Neuronal stem cell (in vitro differentiated cells): ENCODE measurements around the gene DGKG.

Experiments used
- DNase-seq: peaks from one replicate; pipeline ENCODE4 v3.0.0-alpha.2; 2013; ENCODE audit warnings: low spot score
- H2AFZ ChIP-seq: one replicate; pipeline ENCODE4 v1.6.1; 2013; ENCODE audit warnings: mild to moderate bottlenecking, low read length, inconsistent platforms
- H2AK5ac ChIP-seq: 2 replicates; pipeline ENCODE4 v1.6.1; 2013; ENCODE audit warnings: low read depth, mild to moderate bottlenecking, inconsistent platforms, low read length, moderate library complexity, mixed read lengths
- H2BK120ac ChIP-seq: 2 replicates; pipeline ENCODE4 v1.6.1; 2013; ENCODE audit warnings: low read depth, mild to moderate bottlenecking, inconsistent platforms, low read length, moderate library complexity, mixed read lengths
- H2BK12ac ChIP-seq: one replicate; pipeline ENCODE4 v1.6.1; 2013; ENCODE audit warnings: low read length, inconsistent platforms
- H2BK15ac ChIP-seq: 2 replicates; pipeline ENCODE4 v1.6.1; 2013; ENCODE audit warnings: mild to moderate bottlenecking, low read length, inconsistent platforms, mixed read lengths
- H2BK5ac ChIP-seq: one replicate; pipeline ENCODE4 v1.6.1; 2013; ENCODE audit warnings: inconsistent platforms, mild to moderate bottlenecking, low read length, moderate library complexity
- H3K14ac ChIP-seq: one replicate; pipeline ENCODE4 v1.6.1; 2013; ENCODE audit warnings: low read length, inconsistent platforms
- H3K18ac ChIP-seq: 2 replicates; pipeline ENCODE4 v1.6.1; 2013; ENCODE audit warnings: low read length, inconsistent platforms
- H3K23ac ChIP-seq: 2 replicates; pipeline ENCODE4 v1.6.1; 2013; ENCODE audit warnings: low read depth, mild to moderate bottlenecking, mixed read lengths, low read length, inconsistent platforms; ENCODE audit not compliant: poor library complexity
- H3K27ac ChIP-seq: replicated peaks from 3 replicates; pipeline ENCODE4 v1.5.1; 2013; ENCODE audit warnings: low read length, inconsistent platforms
- H3K27me3 ChIP-seq, 3 experiments: 2 replicates each; pipeline ENCODE4 v1.6.1; 2013; ENCODE audit warnings: low read length in 3 of 3, mild to moderate bottlenecking in 2 of 3, inconsistent platforms in 1 of 3, low read depth in 1 of 3, mixed read lengths in 1 of 3, moderate library complexity in 1 of 3; ENCODE audit not compliant: control insufficient read depth in 3 of 3, insufficient read depth in 3 of 3
- H3K36me3 ChIP-seq, 2 donors: replicated peaks in 1 of 2; 2 replicates each; pipeline ENCODE4 v1.6.1; 2013; ENCODE audit warnings: low read length in 2 of 2; ENCODE audit not compliant: control insufficient read depth in 2 of 2, insufficient read depth in 2 of 2
- H3K4ac ChIP-seq: 2 replicates; pipeline ENCODE4 v1.6.1; 2013; ENCODE audit warnings: inconsistent platforms, mild to moderate bottlenecking, low read length, moderate library complexity
- H3K4me1 ChIP-seq, 2 donors: 1 replicate in 1 of 2; 2 replicates in 1 of 2; pipeline ENCODE4 v1.6.1; 2013; ENCODE audit warnings: low read length in 2 of 2, low read depth in 1 of 2; ENCODE audit not compliant: control insufficient read depth in 2 of 2, insufficient read depth in 1 of 2
- H3K4me2 ChIP-seq: one replicate; pipeline ENCODE4 v1.6.1; 2013; ENCODE audit warnings: mild to moderate bottlenecking, low read length, inconsistent platforms; ENCODE audit not compliant: insufficient read depth, poor library complexity, severe bottlenecking
- H3K4me3 ChIP-seq, 2 donors: 2 replicates each; pipeline ENCODE4 v1.5.1; 2013; ENCODE audit warnings: low read length in 2 of 2, mild to moderate bottlenecking in 2 of 2, inconsistent platforms in 1 of 2, moderate library complexity in 1 of 2
- H3K79me1 ChIP-seq: one replicate; pipeline ENCODE4 v1.6.1; 2013; ENCODE audit warnings: low read depth, mild to moderate bottlenecking, inconsistent platforms, low read length, moderate library complexity
- H3K9ac ChIP-seq: one replicate; pipeline ENCODE4 v1.6.1; 2013; ENCODE audit warnings: mild to moderate bottlenecking, low read depth, low read length, inconsistent platforms; ENCODE audit not compliant: poor library complexity
- H3K9me3 ChIP-seq, 2 donors: replicated peaks in 1 of 2; 2 replicates each; pipeline versions ENCODE3 to v1.6.1; 2013; ENCODE audit warnings: low read length in 2 of 2, mild to moderate bottlenecking in 2 of 2, inconsistent platforms in 1 of 2, low read depth in 1 of 2, mixed read lengths in 1 of 2, moderate library complexity in 1 of 2; ENCODE audit not compliant: control insufficient read depth in 2 of 2, insufficient read depth in 1 of 2
- H4K8ac ChIP-seq: one replicate; pipeline ENCODE4 v1.6.1; 2013; ENCODE audit warnings: low read depth, mild to moderate bottlenecking, inconsistent platforms, low read length, moderate library complexity
- H4K91ac ChIP-seq: one replicate; pipeline ENCODE4 v1.6.1; 2013; ENCODE audit warnings: low read length, low read depth, mild to moderate bottlenecking, inconsistent platforms; ENCODE audit not compliant: poor library complexity
- WGBS, 2 donors: extraction: QIAGEN DNeasy Blood & Tissue Kit; methylation state at CpG; one replicate each; pipeline ENCODE4 v1.1.7; 2013; ENCODE audit warnings: missing lambda C conversion rate in 2 of 2, mixed read lengths in 1 of 2; ENCODE audit not compliant: insufficient read length in 2 of 2, insufficient replicate concordance in 1 of 2; ENCODE audit errors: extremely low coverage in 2 of 2; 5-methylcytosine and 5-hydroxymethylcytosine counted together

DGKG gene

GRCh38 chr3:186216900-186217819 is 144.9 kb downstream of the DGKG start:
- peaks cover 0 to 12% (median 0%) of the 10 kb centered on the region in 3 experiments for H3K27me3 ChIP-seq
- no peak overlapping the region for H3K27ac ChIP-seq
- no peak overlapping the region for H3K14ac ChIP-seq
- DNase-seq = no peak
- no peak overlapping the region for H2BK120ac ChIP-seq
- H2BK15ac ChIP-seq = no peak overlapping the region
- H3K36me3 ChIP-seq = no peaks in the 10 kb centered on the region
- H3K9ac ChIP-seq = no peak overlapping the region
- no peak overlapping the region for H2BK5ac ChIP-seq
- WGBS, 2 donors = no CpG with 5 or more reads among the region's 4 CpGs
- H3K23ac ChIP-seq = no peak overlapping the region
- no peak overlapping the region for H3K18ac ChIP-seq
- H4K8ac ChIP-seq = no peak overlapping the region
- H3K4me3 ChIP-seq = no peak overlapping the region
- no peak overlapping the region for H2AFZ ChIP-seq
- H3K4ac ChIP-seq = no peak overlapping the region
- peaks cover 7 to 16% of the 10 kb centered on the region in 2 donors for H3K4me1 ChIP-seq
- H2AK5ac ChIP-seq = no peak overlapping the region
- H2BK12ac ChIP-seq = no peak overlapping the region
- no peak overlapping the region for H3K4me2 ChIP-seq
- no peaks in the 10 kb centered on the region for H3K79me1 ChIP-seq
- no peaks in the 10 kb centered on the region for H3K9me3 ChIP-seq
- no peak overlapping the region for H4K91ac ChIP-seq

GRCh38 chr3:186214670-186215069 is 147.4 kb downstream of the DGKG start:
- Histone ChIP-seq H3K27ac (no peak overlapping the region), H2BK15ac (peak overlapping the region; percentile 15), H4K91ac (no peak overlapping the region), H2AFZ (no peak overlapping the region), H3K27me3 (peaks cover 0 to 4% (median 0%) of the 10 kb centered on the region in 3 experiments), H3K18ac (peak overlapping the region; percentile 63), H3K14ac (no peak overlapping the region), H2BK5ac (no peak overlapping the region), H3K4me2 (no peak overlapping the region), H3K9me3 (no peaks in the 10 kb centered on the region), H4K8ac (no peak overlapping the region), H2BK12ac (no peak overlapping the region), H3K23ac (no peak overlapping the region), H3K4ac (no peak overlapping the region), H3K36me3 (no peaks in the 10 kb centered on the region), H3K79me1 (no peaks in the 10 kb centered on the region), H2BK120ac (no peak overlapping the region), H2AK5ac (no peak overlapping the region), H3K4me1 (peaks cover 16 to 19% of the 10 kb centered on the region in 2 donors), H3K4me3 (no peak overlapping the region), H3K9ac (no peak overlapping the region)
- no peak for DNase-seq
- WGBS, 2 donors = no CpG with 5 or more reads among the region's 2 CpGs

GRCh38 chr3:186213946-186214345 is 148.1 kb downstream of the DGKG start:
- Histone ChIP-seq H3K4me3 (no peak overlapping the region), H3K23ac (no peak overlapping the region), H4K91ac (no peak overlapping the region), H4K8ac (no peak overlapping the region), H3K27ac (no peak overlapping the region), H3K18ac (no peak overlapping the region), H2BK15ac (no peak overlapping the region), H3K9ac (no peak overlapping the region), H3K4me2 (no peak overlapping the region), H3K14ac (no peak overlapping the region), H3K79me1 (no peaks in the 10 kb centered on the region), H2BK5ac (no peak overlapping the region), H3K9me3 (no peaks in the 10 kb centered on the region), H2BK12ac (no peak overlapping the region), H2BK120ac (no peak overlapping the region), H3K36me3 (no peaks in the 10 kb centered on the region), H2AFZ (no peak overlapping the region), H3K4me1 (peaks cover 20 to 23% of the 10 kb centered on the region in 2 donors), H3K4ac (no peak overlapping the region), H2AK5ac (no peak overlapping the region), H3K27me3 (no peaks in the 10 kb centered on the region)
- WGBS, 2 donors = no CpG with 5 or more reads among the region's 4 CpGs
- DNase-seq = no peak

- Histone ChIP-seq H4K8ac (no peak overlapping the region), H2AFZ (no peak overlapping the region), H3K36me3 (no peaks in the 10 kb centered on the region), H4K91ac (no peak overlapping the region), H2BK5ac (no peak overlapping the region), H3K9me3 (no peaks in the 10 kb centered on the region), H2BK15ac (no peak overlapping the region), H3K4me2 (no peak overlapping the region), H2AK5ac (no peak overlapping the region), H3K4me1 (peaks cover 20 to 23% of the 10 kb centered on the region in 2 donors), H2BK120ac (no peak overlapping the region), H2BK12ac (no peak overlapping the region), H3K27ac (no peak overlapping the region), H3K14ac (no peak overlapping the region), H3K4ac (no peak overlapping the region), H3K23ac (no peak overlapping the region), H3K9ac (no peak overlapping the region), H3K79me1 (no peaks in the 10 kb centered on the region), H3K4me3 (no peak overlapping the region), H3K18ac (no peak overlapping the region), H3K27me3 (no peaks in the 10 kb centered on the region)
- DNase-seq = no peak
- no CpG with 5 or more reads among the region's 3 CpGs for WGBS, 2 donors
Measured at GRCh38 chr3:186212611-186213010, 149.4 kb downstream of the DGKG start.
